Stimulated activated naive CD8-positive, alpha-beta T cell treated with anti-CD3 and anti-CD28 coated beads, Interleukin-15, Interleukin-2, amounts not matched to agents 100 ng/mL and 50 ng/mL, for 24 hours (primary cell): ENCODE measurements around the gene GSDMA.

Experiments used
- H3K27ac Mint-ChIP-seq: one replicate; pipeline ENCODE4 v1.8.0; 2021; ENCODE audit warnings: mild to moderate bottlenecking, mixed read lengths
- H3K27me3 Mint-ChIP-seq: one replicate; pipeline ENCODE4 v1.8.0; 2021; ENCODE audit warnings: mixed read lengths
- H3K36me3 Mint-ChIP-seq: one replicate; pipeline ENCODE4 v1.8.0; 2021; ENCODE audit warnings: low read depth, mixed read lengths
- H3K4me1 Mint-ChIP-seq: one replicate; pipeline ENCODE4 v1.8.0; 2021; ENCODE audit warnings: low read depth, mixed read lengths
- H3K4me3 Mint-ChIP-seq: one replicate; pipeline ENCODE4 v1.8.0; 2021; ENCODE audit warnings: mild to moderate bottlenecking, mixed read lengths
- H3K9me3 Mint-ChIP-seq: one replicate; pipeline ENCODE4 v1.8.0; 2021; ENCODE audit warnings: mixed read lengths

GSDMA gene

DNA sequence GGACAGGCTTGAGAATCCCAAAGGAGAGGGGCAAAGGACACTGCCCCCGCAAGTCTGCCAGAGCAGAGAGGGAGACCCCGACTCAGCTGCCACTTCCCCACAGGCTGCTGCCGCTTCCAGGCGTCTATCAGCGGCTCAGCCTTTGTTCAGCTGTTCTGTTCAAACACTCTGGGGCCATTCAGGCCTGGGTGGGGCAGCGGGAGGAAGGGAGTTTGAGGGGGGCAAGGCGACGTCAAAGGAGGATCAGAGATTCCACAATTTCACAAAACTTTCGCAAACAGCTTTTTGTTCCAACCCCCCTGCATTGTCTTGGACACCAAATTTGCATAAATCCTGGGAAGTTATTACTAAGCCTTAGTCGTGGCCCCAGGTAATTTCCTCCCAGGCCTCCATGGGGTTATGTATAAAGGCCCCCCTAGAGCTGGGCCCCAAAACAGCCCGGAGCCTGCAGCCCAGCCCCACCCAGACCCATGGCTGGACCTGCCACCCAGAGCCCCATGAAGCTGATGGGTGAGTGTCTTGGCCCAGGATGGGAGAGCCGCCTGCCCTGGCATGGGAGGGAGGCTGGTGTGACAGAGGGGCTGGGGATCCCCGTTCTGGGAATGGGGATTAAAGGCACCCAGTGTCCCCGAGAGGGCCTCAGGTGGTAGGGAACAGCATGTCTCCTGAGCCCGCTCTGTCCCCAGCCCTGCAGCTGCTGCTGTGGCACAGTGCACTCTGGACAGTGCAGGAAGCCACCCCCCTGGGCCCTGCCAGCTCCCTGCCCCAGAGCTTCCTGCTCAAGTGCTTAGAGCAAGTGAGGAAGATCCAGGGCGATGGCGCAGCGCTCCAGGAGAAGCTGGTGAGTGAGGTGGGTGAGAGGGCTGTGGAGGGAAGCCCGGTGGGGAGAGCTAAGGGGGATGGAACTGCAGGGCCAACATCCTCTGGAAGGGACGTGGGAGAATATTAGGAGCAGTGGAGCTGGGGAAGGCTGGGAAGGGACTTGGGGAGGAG is 52.5 kb downstream of the GSDMA start, which contains the start of gene CSF3:
CSF3 (plus strand) TSS at position 436 of the 993 bp plus-strand sequence; CDS start at position 471, 35 bp downstream.
- peaks cover 2% of the 10 kb centered on the region for H3K4me1 Mint-ChIP-seq
- no peaks in the 10 kb centered on the region for H3K27me3 Mint-ChIP-seq
- H3K27ac Mint-ChIP-seq = no peak within 1 kb of the TSS
- H3K36me3 Mint-ChIP-seq = peaks cover 5% of the 10 kb centered on the region
- no peak within 1 kb of the TSS for H3K4me3 Mint-ChIP-seq
- no peaks in the 10 kb centered on the region for H3K9me3 Mint-ChIP-seq

DNA sequence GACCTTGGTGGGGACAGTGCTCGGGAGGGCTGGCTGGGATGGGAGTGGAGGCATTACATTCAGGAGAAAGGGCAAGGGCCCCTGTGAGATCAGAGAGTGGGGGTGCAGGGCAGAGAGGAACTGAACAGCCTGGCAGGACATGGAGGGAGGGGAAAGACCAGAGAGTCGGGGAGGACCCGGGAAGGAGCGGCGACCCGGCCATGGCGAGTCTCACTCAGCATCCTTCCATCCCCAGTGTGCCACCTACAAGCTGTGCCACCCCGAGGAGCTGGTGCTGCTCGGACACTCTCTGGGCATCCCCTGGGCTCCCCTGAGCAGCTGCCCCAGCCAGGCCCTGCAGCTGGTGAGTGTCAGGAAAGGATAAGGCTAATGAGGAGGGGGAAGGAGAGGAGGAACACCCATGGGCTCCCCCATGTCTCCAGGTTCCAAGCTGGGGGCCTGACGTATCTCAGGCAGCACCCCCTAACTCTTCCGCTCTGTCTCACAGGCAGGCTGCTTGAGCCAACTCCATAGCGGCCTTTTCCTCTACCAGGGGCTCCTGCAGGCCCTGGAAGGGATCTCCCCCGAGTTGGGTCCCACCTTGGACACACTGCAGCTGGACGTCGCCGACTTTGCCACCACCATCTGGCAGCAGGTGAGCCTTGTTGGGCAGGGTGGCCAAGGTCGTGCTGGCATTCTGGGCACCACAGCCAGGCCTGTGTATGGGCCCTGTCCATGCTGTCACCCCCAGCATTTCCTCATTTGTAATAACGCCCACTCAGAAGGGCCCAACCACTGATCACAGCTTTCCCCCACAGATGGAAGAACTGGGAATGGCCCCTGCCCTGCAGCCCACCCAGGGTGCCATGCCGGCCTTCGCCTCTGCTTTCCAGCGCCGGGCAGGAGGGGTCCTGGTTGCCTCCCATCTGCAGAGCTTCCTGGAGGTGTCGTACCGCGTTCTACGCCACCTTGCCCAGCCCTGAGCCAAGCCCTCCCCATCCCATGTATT is 53.5 kb downstream of the GSDMA start:
- no peaks in the 10 kb centered on the region for H3K9me3 Mint-ChIP-seq
- H3K27ac Mint-ChIP-seq = no peak overlapping the region
- H3K27me3 Mint-ChIP-seq = no peaks in the 10 kb centered on the region

DNA sequence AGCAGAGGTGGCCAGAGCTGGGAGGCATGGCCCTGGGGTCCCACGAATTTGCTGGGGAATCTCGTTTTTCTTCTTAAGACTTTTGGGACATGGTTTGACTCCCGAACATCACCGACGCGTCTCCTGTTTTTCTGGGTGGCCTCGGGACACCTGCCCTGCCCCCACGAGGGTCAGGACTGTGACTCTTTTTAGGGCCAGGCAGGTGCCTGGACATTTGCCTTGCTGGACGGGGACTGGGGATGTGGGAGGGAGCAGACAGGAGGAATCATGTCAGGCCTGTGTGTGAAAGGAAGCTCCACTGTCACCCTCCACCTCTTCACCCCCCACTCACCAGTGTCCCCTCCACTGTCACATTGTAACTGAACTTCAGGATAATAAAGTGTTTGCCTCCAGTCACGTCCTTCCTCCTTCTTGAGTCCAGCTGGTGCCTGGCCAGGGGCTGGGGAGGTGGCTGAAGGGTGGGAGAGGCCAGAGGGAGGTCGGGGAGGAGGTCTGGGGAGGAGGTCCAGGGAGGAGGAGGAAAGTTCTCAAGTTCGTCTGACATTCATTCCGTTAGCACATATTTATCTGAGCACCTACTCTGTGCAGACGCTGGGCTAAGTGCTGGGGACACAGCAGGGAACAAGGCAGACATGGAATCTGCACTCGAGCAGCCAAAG is 54.7 kb downstream of the GSDMA start:
- H3K36me3 Mint-ChIP-seq = peaks cover 20% of the 10 kb centered on the region
- no peak overlapping the region for H3K4me3 Mint-ChIP-seq
- no peaks in the 10 kb centered on the region for H3K9me3 Mint-ChIP-seq
- no peaks in the 10 kb centered on the region for H3K27me3 Mint-ChIP-seq
- H3K27ac Mint-ChIP-seq = no peak overlapping the region
- no peaks in the 10 kb centered on the region for H3K4me1 Mint-ChIP-seq

More for the DNA sequence above, 53.5 kb downstream of the GSDMA start:
- Mint-ChIP-seq H3K36me3 (peaks cover 10% of the 10 kb centered on the region), H3K4me3 (no peak overlapping the region), H3K4me1 (no peaks in the 10 kb centered on the region)

DNA sequence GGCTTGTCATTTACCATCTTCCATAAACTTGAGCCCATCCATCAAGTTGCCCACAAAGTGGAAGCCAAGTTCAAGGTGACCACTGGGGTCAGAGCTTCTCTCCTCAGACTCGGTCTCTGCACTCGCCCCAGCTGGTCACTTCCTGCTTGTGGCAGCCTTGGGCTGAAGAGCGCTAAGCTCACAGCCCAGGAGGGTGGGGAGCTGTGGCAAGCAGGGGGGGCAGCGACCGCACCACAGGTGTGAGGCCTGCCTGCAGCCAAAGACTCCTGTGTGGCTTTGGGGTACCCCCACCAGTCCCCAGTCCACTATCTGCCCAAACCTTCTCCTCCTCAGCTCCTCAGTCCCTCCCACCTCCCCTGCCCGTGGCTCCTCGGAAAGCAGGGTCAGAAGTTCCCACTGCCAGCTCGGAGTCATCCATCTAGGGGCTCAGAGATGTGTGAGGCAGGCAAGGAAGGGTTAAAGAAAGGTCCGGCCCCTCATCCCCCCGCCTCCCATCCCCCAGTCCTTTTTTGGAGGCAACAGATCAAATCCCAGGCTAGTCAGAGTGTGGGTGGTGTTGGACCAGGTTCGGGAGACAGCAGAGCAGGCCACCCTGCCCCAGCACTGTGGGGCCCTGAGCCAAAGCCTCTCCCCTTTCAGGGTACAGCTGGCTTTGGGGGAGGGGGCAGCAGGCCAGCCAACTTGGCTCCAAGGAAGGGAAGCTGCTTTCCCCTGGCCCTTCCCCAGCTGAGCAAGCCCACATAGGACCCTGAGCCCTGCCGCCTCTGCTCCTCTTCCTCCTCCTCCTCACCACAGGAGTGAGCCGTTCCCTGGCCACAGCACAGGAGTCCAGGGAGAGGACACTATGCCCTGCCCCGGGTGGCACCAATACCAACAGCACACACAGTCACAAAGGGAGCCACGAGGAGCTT is 55.7 kb downstream of the GSDMA start:
- Mint-ChIP-seq H3K9me3 (no peaks in the 10 kb centered on the region), H3K27me3 (no peaks in the 10 kb centered on the region), H3K27ac (no peak overlapping the region), H3K4me3 (no peak overlapping the region), H3K36me3 (peaks cover 23% of the 10 kb centered on the region), H3K4me1 (no peaks in the 10 kb centered on the region)

- Mint-ChIP-seq H3K9me3 (no peaks in the 10 kb centered on the region), H3K27me3 (no peaks in the 10 kb centered on the region), H3K36me3 (peaks cover 29% of the 10 kb centered on the region), H3K4me3 (no peak overlapping the region), H3K27ac (no peak overlapping the region), H3K4me1 (no peaks in the 10 kb centered on the region)
Observed at GRCh38 chr17:40019140-40019991, 56.6 kb downstream of the GSDMA start.

- H3K36me3 Mint-ChIP-seq = peaks cover 34% of the 10 kb centered on the region
- no peak overlapping the region for H3K27ac Mint-ChIP-seq
- H3K4me3 Mint-ChIP-seq = no peak overlapping the region
- no peaks in the 10 kb centered on the region for H3K4me1 Mint-ChIP-seq
- H3K27me3 Mint-ChIP-seq = no peaks in the 10 kb centered on the region
- no peaks in the 10 kb centered on the region for H3K9me3 Mint-ChIP-seq
Observed at GRCh38 chr17:40020146-40020545, 57.3 kb downstream of the GSDMA start.

DNA sequence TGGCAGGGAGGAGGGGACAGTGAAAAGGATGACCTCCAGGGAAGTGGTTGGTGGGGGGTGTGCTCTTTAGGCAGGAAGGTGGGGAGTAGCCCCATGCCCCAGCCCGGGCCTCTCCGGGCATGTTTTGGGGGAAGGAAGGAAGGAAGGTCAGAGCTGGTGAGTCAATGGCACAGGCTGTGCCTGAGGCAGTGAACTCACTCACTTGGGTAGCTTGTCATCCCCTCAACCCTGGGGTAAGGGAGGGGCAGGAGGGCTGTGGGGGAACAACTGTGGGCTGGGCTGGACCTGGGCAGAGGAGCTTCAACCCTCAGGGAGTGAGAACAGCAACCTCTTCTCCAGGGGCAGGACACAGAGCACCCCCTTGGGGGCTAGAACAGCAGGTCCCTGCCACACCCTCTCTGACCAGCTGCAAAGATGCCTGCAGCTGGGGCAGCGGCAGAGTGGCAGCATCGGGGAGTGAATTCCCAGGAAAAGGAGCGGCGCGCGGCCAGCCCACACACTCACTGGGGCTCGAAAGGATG is 58.7 kb downstream of the GSDMA start:
- H3K4me3 Mint-ChIP-seq = no peak overlapping the region
- no peak overlapping the region for H3K27ac Mint-ChIP-seq
- peaks cover 48% of the 10 kb centered on the region for H3K36me3 Mint-ChIP-seq
- H3K27me3 Mint-ChIP-seq = no peaks in the 10 kb centered on the region
- H3K4me1 Mint-ChIP-seq = peaks cover 9% of the 10 kb centered on the region
- H3K9me3 Mint-ChIP-seq = no peaks in the 10 kb centered on the region

DNA sequence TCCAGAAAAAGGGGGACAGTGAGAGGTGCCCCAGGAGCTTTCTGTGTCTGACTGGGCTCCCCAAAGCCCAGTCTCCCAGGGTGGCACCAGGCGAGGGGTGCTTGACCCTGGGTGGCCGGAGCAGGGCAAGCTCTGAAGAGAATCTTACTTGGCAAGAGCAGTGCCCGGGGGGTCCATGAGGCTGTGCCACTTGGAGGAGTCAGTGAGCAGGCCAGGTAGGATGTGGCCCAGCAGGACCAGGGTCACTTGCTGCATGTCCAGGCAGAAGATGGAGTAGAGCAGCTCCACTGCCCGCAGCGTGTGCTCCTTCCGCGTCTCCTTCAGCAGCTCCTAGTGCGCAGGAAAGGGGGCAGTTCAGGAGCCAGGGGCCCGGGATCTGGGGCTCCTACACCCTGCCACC is 59.7 kb downstream of the GSDMA start:
- Mint-ChIP-seq H3K4me1 (peaks cover 10% of the 10 kb centered on the region), H3K27me3 (no peaks in the 10 kb centered on the region), H3K36me3 (peaks cover 49% of the 10 kb centered on the region), H3K27ac (no peak overlapping the region), H3K4me3 (no peak overlapping the region), H3K9me3 (no peaks in the 10 kb centered on the region)

- Mint-ChIP-seq H3K4me1 (peaks cover 10% of the 10 kb centered on the region), H3K4me3 (no peak overlapping the region), H3K27ac (no peak overlapping the region), H3K9me3 (no peaks in the 10 kb centered on the region), H3K27me3 (no peaks in the 10 kb centered on the region), H3K36me3 (peaks cover 49% of the 10 kb centered on the region)
Observed at GRCh38 chr17:40022961-40023541, 60.2 kb downstream of the GSDMA start.

- H3K27ac Mint-ChIP-seq = no peak overlapping the region
- no peaks in the 10 kb centered on the region for H3K9me3 Mint-ChIP-seq
- H3K4me3 Mint-ChIP-seq = no peak overlapping the region
- H3K27me3 Mint-ChIP-seq = no peaks in the 10 kb centered on the region
- peaks cover 51% of the 10 kb centered on the region for H3K36me3 Mint-ChIP-seq
- peaks cover 10% of the 10 kb centered on the region for H3K4me1 Mint-ChIP-seq
Observed at GRCh38 chr17:40023590-40024292, 60.9 kb downstream of the GSDMA start.

- peaks cover 57% of the 10 kb centered on the region for H3K36me3 Mint-ChIP-seq
- no peak overlapping the region for H3K4me3 Mint-ChIP-seq
- no peaks in the 10 kb centered on the region for H3K27me3 Mint-ChIP-seq
- peaks cover 10% of the 10 kb centered on the region for H3K4me1 Mint-ChIP-seq
- no peaks in the 10 kb centered on the region for H3K9me3 Mint-ChIP-seq
- H3K27ac Mint-ChIP-seq = no peak overlapping the region
Observed at GRCh38 chr17:40024901-40025300, 62.1 kb downstream of the GSDMA start.

GRCh38 chr17:40025559-40025958 is 62.8 kb downstream of the GSDMA start:
- H3K27ac Mint-ChIP-seq = no peak overlapping the region
- peaks cover 54% of the 10 kb centered on the region for H3K36me3 Mint-ChIP-seq
- H3K27me3 Mint-ChIP-seq = no peaks in the 10 kb centered on the region
- no peak overlapping the region for H3K4me3 Mint-ChIP-seq
- H3K9me3 Mint-ChIP-seq = no peaks in the 10 kb centered on the region
- H3K4me1 Mint-ChIP-seq = peaks cover 10% of the 10 kb centered on the region
